ENCODE data around the gene SCMH1. TPM values are rescaled to one million over a fixed set of nuclear protein-coding genes. Genes with fewer than 3 reads are reported as not detected.

The SCMH1 gene
- total RNA-seq, 1 experiment from 2014 or later, result 39.5 TPM

DNA sequence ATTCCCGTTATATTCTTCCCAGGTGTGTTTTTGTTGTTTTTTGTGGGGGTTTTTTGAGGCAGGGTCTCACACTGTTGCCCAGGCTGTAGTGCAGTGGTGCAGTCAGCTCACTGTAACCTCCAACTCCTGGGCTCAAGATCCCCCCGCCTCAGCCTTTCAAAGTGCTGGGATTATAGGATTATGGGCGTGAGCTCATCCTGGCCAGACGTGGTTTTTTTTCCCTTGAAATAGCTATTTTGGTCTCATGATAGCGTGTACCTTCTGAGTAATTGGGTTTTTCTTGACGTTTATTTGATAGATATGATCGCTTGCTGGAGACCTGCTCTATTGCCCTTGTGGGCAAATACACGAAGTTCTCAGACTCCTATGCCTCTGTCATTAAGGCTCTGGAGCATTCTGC is 245.0 kb downstream of the SCMH1 start:
- H4K20me1 ChIP-seq (ENCODE audit: insufficient read depth), result no peaks in the 10 kb centered on the region; the same call in 1 of the 2 replicates
- no peaks in the 10 kb centered on the region for H3K4me1 ChIP-seq (replicated peaks; ENCODE audit: insufficient read depth)
- H3K36me3 ChIP-seq (ENCODE audit: low read depth), result peaks cover 55% of the 10 kb centered on the region
- H3K4me2 ChIP-seq, result no peak overlapping the region
- no peaks in the 10 kb centered on the region for H3K9me3 ChIP-seq (ENCODE audit: insufficient read depth, low read depth)
- H3K4me3 ChIP-seq, result no peak overlapping the region
- H3K27me3 ChIP-seq (ENCODE audit: insufficient read depth, low read depth), result no peaks in the 10 kb centered on the region
- no peaks in the 10 kb centered on the region for H3K79me2 ChIP-seq (ENCODE audit: low read depth)
- ChIA-PET POLR2A (ENCODE audit: unreplicated experiment) (no interaction called here), CTCF (no interaction called here)
- H3K27ac ChIP-seq, result no peak overlapping the region
- BruUV-seq (replicated peaks), result no TSS peak
- TF ChIP-seq EZH2 (IDR thresholded peaks at IDR 0.05; ENCODE audit: low read depth), result no peak
- TF ChIP-seq, protein P1, sequence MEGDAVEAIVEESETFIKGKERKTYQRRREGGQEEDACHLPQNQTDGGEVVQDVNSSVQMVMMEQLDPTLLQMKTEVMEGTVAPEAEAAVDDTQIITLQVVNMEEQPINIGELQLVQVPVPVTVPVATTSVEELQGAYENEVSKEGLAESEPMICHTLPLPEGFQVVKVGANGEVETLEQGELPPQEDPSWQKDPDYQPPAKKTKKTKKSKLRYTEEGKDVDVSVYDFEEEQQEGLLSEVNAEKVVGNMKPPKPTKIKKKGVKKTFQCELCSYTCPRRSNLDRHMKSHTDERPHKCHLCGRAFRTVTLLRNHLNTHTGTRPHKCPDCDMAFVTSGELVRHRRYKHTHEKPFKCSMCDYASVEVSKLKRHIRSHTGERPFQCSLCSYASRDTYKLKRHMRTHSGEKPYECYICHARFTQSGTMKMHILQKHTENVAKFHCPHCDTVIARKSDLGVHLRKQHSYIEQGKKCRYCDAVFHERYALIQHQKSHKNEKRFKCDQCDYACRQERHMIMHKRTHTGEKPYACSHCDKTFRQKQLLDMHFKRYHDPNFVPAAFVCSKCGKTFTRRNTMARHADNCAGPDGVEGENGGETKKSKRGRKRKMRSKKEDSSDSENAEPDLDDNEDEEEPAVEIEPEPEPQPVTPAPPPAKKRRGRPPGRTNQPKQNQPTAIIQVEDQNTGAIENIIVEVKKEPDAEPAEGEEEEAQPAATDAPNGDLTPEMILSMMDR (conservative IDR thresholded peaks at IDR 0.05), result no peak
- H3K9me2 ChIP-seq (ENCODE audit: insufficient read depth), result no peaks in the 10 kb centered on the region
- H2AFZ ChIP-seq, result no peak overlapping the region
- intact Hi-C loops (cut with micrococcal nuclease; ENCODE audit: unreplicated experiment), result no loop called here
- DNase-seq, result no peak
- peaks cover 24% of the 10 kb centered on the region for H3F3A ChIP-seq (ENCODE audit: insufficient read depth, low read depth)

DNA sequence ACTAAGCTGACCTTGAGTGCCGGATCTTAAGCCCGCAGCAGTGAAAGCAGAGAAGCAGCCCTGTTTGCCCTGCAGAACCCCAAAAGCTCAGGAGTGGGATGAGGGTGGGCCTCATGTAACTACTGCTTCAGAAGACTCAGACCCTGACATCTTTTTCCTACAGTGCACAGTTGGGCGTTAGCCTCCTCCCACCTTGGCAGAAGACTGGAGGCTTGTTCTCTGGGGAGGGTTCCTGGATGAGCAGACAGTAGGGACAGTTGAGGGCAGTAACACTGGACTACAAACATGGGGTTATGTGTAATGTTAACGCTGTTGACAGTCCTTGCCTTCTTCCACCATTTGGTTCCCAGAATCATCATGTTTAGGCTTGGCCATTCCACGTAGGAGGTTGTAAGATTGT is 253.0 kb downstream of the SCMH1 start:
- intact Hi-C loops (cut with micrococcal nuclease; ENCODE audit: unreplicated experiment), result no loop called here
- Histone ChIP-seq H3K79me2 (ENCODE audit: low read depth) (peaks cover 19% of the 10 kb centered on the region), H3K4me3 (no peak overlapping the region), H3K36me3 (ENCODE audit: low read depth) (peaks cover 76% of the 10 kb centered on the region), H3K9me2 (ENCODE audit: insufficient read depth) (no peaks in the 10 kb centered on the region), H2AFZ (no peak overlapping the region), H3K4me1 (replicated peaks; ENCODE audit: insufficient read depth) (no peaks in the 10 kb centered on the region), H3K4me2 (no peak overlapping the region), H3K27ac (no peak overlapping the region), H3K9me3 (ENCODE audit: insufficient read depth, low read depth) (no peaks in the 10 kb centered on the region), H3K27me3 (ENCODE audit: insufficient read depth, low read depth) (no peaks in the 10 kb centered on the region), H4K20me1 (ENCODE audit: insufficient read depth) (peaks cover 4% of the 10 kb centered on the region; the same call in 1 of the 2 replicates), H3F3A (ENCODE audit: insufficient read depth, low read depth) (peaks cover 12% of the 10 kb centered on the region; the same call in 1 of the 2 replicates)
- no peak for DNase-seq
- BruUV-seq (replicated peaks), result no TSS peak
- CTCF ChIA-PET, result no interaction called here
- POLR2A ChIA-PET (ENCODE audit: unreplicated experiment), result interaction anchor here (0.7 to 1.3 kb wide), 2 partner anchors 14 to 183 kb away, joined by 3 to 12 read pairs; no protein-coding TSS in a partner anchor
- no peak for TF ChIP-seq EZH2 (IDR thresholded peaks at IDR 0.05; ENCODE audit: low read depth)
- TF ChIP-seq, protein P1 (conservative IDR thresholded peaks at IDR 0.05), result no peak

DNA sequence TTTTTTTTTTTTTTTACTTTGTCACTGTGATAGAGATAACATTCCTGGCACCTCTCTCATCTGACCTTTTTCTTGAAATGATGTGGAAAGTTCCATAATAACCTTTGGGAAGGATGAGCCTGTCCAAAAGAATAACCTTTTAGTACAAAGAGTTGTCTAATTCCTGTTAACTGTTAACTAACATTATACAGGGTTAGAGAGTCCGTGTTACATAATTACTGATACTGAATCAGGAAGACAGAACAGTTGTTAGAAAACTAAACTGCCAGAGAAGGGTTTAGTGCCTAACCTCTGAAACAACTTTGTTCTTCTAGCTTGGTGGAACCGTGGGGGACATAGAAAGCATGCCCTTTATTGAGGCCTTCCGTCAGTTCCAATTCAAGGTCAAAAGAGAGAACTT is 253.8 kb downstream of the SCMH1 start:
- no TSS peak for BruUV-seq (replicated peaks)
- H3F3A ChIP-seq (ENCODE audit: insufficient read depth, low read depth), result peaks cover 12% of the 10 kb centered on the region; the same call in 1 of the 2 replicates
- no peak overlapping the region for H3K4me3 ChIP-seq
- H4K20me1 ChIP-seq (ENCODE audit: insufficient read depth), result peaks cover 8% of the 10 kb centered on the region; the same call in 1 of the 2 replicates
- intact Hi-C loops (cut with micrococcal nuclease; ENCODE audit: unreplicated experiment), result no loop called here
- H3K4me2 ChIP-seq, result no peak overlapping the region
- H3K36me3 ChIP-seq (ENCODE audit: low read depth), result peaks cover 81% of the 10 kb centered on the region
- CTCF ChIA-PET, result no interaction called here
- no peaks in the 10 kb centered on the region for H3K4me1 ChIP-seq (replicated peaks; ENCODE audit: insufficient read depth)
- H3K27ac ChIP-seq, result no peak overlapping the region
- H2AFZ ChIP-seq, result no peak overlapping the region
- POLR2A ChIA-PET (ENCODE audit: unreplicated experiment), result interaction anchor here (0.6 kb wide), 1 partner anchor 27 kb away, joined by 3 read pairs; no protein-coding TSS in a partner anchor
- peaks cover 27% of the 10 kb centered on the region for H3K79me2 ChIP-seq (ENCODE audit: low read depth)
- H3K9me2 ChIP-seq (ENCODE audit: insufficient read depth), result no peaks in the 10 kb centered on the region
- H3K9me3 ChIP-seq (ENCODE audit: insufficient read depth, low read depth), result no peaks in the 10 kb centered on the region
- no peak for DNase-seq
- no peaks in the 10 kb centered on the region for H3K27me3 ChIP-seq (ENCODE audit: insufficient read depth, low read depth)
- TF ChIP-seq EZH2 (IDR thresholded peaks at IDR 0.05; ENCODE audit: low read depth), result no peak
- TF ChIP-seq, protein P1 (conservative IDR thresholded peaks at IDR 0.05), result no peak
